ENCODE data around the gene LRG1. TPM values are rescaled to one million over a fixed set of nuclear protein-coding genes. Genes with fewer than 3 reads are reported as not detected.
"Not testable (repeated sequence)": the region's sequence is repeated elsewhere in the genome, so short reads cannot be mapped to it uniquely, and the experiment has no call there.

LRG1 gene
- total RNA-seq, 1 donor from 2014 or later, result 14.9 TPM

DNA sequence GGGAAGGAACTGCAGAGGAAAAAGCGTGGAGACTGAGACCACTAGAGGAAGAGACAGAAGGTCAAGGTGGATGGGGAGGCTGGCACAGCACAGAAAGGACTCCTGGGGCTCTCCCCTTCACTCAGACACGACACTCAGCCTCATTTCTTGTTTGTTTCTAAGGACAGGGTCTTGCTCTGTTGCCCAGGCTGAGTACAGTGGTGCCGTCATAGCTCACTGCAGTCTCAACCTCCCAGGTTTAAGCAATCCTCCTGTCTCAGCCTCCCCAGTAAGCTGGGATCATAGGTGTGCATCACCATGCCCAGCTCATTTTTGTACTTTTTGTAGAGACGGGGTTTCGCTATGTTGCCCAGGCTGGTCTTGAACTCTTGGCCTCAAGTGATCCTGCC, 31.1 kb upstream of the LRG1 start:
- H3K27ac ChIP-seq, result no peak overlapping the region
- no peak overlapping the region for H3K4me3 ChIP-seq
- intact Hi-C loops (cut with DNase I), result no loop called here
- peaks cover 26% of the 10 kb centered on the region for H3K27me3 ChIP-seq (ENCODE audit: low read depth)
- H3K4me1 ChIP-seq, result peaks cover 8% of the 10 kb centered on the region
- DNase-seq (no peak), ATAC-seq (no peak)
- TF ChIP-seq, protein P1, sequence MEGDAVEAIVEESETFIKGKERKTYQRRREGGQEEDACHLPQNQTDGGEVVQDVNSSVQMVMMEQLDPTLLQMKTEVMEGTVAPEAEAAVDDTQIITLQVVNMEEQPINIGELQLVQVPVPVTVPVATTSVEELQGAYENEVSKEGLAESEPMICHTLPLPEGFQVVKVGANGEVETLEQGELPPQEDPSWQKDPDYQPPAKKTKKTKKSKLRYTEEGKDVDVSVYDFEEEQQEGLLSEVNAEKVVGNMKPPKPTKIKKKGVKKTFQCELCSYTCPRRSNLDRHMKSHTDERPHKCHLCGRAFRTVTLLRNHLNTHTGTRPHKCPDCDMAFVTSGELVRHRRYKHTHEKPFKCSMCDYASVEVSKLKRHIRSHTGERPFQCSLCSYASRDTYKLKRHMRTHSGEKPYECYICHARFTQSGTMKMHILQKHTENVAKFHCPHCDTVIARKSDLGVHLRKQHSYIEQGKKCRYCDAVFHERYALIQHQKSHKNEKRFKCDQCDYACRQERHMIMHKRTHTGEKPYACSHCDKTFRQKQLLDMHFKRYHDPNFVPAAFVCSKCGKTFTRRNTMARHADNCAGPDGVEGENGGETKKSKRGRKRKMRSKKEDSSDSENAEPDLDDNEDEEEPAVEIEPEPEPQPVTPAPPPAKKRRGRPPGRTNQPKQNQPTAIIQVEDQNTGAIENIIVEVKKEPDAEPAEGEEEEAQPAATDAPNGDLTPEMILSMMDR (IDR thresholded peaks at IDR 0.05), result no peak
- H3K9me3 ChIP-seq, result no peaks in the 10 kb centered on the region
- no peaks in the 10 kb centered on the region for H3K36me3 ChIP-seq

DNA sequence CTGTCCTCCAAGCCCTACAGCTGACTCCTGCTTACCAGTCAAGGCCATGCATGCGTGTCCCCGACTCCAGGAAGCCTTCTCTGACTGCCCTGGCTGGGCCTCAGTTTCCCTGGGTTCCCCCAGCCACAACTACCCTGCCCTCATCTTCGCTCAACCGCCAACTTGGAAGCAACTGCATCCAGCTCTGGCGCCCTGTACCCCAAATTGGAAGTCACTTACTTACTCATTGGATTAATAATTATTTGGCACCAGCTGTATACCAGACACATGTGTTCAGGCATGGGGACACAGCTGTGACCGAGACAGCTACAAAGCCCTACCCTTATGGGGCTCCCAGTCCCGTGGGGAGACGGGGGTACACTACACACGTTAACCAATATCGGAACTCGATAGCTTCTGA, 30.6 kb upstream of the LRG1 start:
- Histone ChIP-seq H3K4me3 (no peak overlapping the region), H3K9me3 (no peaks in the 10 kb centered on the region), H3K27ac (no peak overlapping the region), H3K36me3 (no peaks in the 10 kb centered on the region), H3K27me3 (ENCODE audit: low read depth) (peaks cover 21% of the 10 kb centered on the region), H3K4me1 (peaks cover 8% of the 10 kb centered on the region)
- intact Hi-C loops (cut with DNase I), result no loop called here
- DNase-seq, result no peak
- no peak for ATAC-seq
- TF ChIP-seq, protein P1 (IDR thresholded peaks at IDR 0.05), result no peak

DNA sequence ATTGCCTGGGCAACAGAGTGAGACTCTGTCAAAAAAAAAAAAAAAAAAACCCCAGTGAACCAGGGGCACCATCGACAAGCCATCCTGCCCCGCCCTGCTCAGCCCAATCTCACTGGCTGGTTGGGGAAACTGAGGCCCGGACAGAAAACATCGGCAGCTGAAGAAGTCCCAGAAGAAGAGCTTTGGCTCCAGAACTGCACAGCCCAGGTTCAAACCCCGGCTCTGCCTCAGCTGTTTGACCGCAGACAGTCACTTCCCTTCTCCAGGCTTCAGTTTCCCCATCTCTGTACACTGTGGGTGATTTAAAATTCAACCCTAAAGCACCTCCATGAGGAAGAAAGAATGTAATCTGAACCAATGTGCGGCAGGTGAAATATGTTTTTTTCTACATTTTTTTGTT, 29.1 kb upstream of the LRG1 start:
- Histone ChIP-seq H3K36me3 (no peaks in the 10 kb centered on the region), H3K9me3 (no peaks in the 10 kb centered on the region), H3K27ac (no peak overlapping the region), H3K4me3 (no peak overlapping the region), H3K4me1 (peaks cover 8% of the 10 kb centered on the region), H3K27me3 (ENCODE audit: low read depth) (peaks cover 8% of the 10 kb centered on the region)
- peak; percentile 51 to 54 for ATAC-seq
- TF ChIP-seq, protein P1 (IDR thresholded peaks at IDR 0.05), result no peak
- intact Hi-C loops (cut with DNase I), result no loop called here
- no peak for DNase-seq

DNA sequence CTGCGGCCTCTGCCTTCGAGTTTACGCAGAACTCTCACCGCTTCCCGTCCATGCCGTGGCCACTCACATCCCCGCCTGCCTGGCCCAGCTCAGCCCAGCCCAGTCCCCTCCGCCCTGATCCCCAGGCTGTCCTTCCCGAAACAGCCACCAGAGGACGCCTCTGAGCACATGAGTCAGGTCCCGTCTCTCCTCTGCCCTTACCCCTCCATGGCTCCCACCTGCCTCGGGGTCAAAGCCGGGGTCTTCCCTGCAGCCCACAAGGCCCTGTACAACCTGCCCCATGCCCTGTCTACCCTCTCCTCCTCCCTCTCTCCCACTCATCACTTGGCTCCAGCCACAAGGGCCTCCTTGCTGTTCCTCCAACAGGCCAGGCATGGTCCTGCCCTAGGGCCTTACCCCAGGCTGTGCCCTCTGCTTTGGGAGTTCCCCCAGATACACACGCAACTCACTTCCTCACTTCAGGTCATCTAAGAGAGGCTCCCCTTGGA, 27.8 kb upstream of the LRG1 start:
- intact Hi-C loops (cut with DNase I), result no loop called here

DNA sequence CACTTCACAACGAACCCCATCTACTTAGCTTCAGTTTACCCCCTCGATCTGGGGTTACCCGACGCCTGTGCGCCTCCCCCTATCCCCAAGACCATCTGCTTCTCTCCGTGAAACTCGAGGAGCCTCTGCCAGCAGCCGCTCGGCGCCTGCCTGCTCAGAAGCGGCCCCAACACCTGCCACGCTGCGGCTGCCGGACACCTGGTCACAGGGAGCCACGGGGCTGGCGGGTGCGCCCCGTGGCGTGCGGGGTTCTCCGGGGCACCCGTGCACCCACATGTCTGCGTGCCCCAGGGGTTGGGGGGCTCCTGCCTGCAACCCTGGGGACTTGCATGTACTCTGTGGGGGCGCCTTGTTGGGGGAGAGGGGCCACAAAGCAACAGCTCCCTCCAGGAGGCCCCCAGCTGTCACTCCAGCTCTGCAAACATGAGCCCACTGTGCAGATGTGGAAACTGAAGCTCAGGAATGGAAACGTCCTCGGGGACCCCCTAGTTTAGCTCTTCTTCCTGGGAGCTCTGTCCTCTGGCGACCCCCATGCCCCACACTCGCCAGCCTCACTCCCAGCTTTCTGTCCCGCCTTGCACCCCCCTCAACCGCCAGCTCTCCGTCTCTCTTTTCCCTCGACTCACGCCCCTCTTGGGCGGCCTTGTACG, 26.7 kb upstream of the LRG1 start:
- H3K36me3 ChIP-seq, result no peaks in the 10 kb centered on the region
- H3K4me1 ChIP-seq, result peaks cover 8% of the 10 kb centered on the region
- intact Hi-C loops (cut with DNase I), result no loop called here
- no peaks in the 10 kb centered on the region for H3K27me3 ChIP-seq (ENCODE audit: low read depth)
- TF ChIP-seq, protein P1 (IDR thresholded peaks at IDR 0.05), result no peak
- no peak overlapping the region for H3K4me3 ChIP-seq
- ATAC-seq, result no peak
- no peak for DNase-seq
- no peak overlapping the region for H3K27ac ChIP-seq
- H3K9me3 ChIP-seq, result no peaks in the 10 kb centered on the region

More for the DNA sequence above, 27.8 kb upstream of the LRG1 start:
- TF ChIP-seq, protein P1 (IDR thresholded peaks at IDR 0.05), result peak; percentile 70
- DNase-seq (peak; percentile 76), ATAC-seq (peak; percentile 64 to 84)
- no peak overlapping the region for H3K4me3 ChIP-seq
- no peaks in the 10 kb centered on the region for H3K9me3 ChIP-seq
- peaks cover 8% of the 10 kb centered on the region for H3K4me1 ChIP-seq
- H3K27ac ChIP-seq, result no peak overlapping the region
- no peaks in the 10 kb centered on the region for H3K36me3 ChIP-seq
- no peaks in the 10 kb centered on the region for H3K27me3 ChIP-seq (ENCODE audit: low read depth)

DNA sequence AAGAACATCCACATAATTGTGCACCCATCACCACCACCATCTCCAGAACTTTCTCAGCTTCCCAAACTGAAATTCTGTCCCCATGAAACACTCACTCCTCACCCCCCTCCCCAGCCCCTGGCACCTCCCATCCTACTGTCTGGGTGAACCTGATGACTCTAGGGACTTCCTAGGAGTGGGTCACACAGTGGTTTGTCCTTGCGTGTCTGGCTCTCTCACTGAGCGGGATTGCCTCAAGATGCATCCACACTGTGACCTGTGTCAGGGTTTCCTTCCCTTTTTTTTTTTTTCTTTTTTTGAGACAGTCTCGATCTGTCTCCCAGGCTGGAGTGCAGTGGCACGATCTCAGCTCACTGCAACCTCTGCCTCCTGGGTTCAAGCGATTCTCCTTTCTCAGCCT, 23.7 kb upstream of the LRG1 start:
- intact Hi-C loops (cut with DNase I); H3K36me3 ChIP-seq; DNase-seq; H3K9me3 ChIP-seq; H3K27ac ChIP-seq; H3K4me3 ChIP-seq; H3K27me3 ChIP-seq (ENCODE audit: low read depth): not testable (repeated sequence)
- ATAC-seq, result peak; percentile 52 to 78
- H3K4me1 ChIP-seq, result peaks cover 16% of the 10 kb centered on the region

DNA sequence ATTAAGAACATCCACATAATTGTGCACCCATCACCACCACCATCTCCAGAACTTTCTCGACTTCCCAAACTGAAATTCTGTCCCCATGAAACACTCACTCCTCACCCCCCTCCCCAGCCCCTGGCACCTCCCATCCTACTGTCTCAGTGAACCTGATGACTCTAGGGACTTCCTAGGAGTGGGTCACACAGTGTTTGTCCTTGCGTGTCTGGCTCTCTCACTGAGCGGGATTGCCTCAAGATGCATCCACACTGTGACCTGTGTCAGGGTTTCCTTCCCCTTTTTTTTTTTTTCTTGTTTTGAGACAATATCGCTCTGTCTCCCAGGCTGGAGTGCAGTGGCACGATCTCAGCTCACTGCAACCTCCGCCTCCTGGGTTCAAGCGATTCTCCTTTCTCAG, 22.2 kb upstream of the LRG1 start:
- H3K27me3 ChIP-seq (ENCODE audit: low read depth); intact Hi-C loops (cut with DNase I): not testable (repeated sequence)
- ATAC-seq, result peak; percentile 52 to 80

More for the DNA sequence above, 22.2 kb upstream of the LRG1 start:
- H3K27ac ChIP-seq, DNase-seq, H3K9me3 ChIP-seq, H3K36me3 ChIP-seq, H3K4me3 ChIP-seq: not testable (repeated sequence)
- peaks cover 21% of the 10 kb centered on the region for H3K4me1 ChIP-seq
